ENCODE data around the gene NOP53. TPM values are rescaled to one million over a fixed set of nuclear protein-coding genes. Genes with fewer than 3 reads are reported as not detected.
A peak's percentile ranks its signal among the peaks of the same experiment; 100 is the strongest.

The NOP53 gene
- total and polyA plus RNA-seq, 2 of the 13 experiments (the other 11 are each of a cell fraction or from before 2014, with no cell fraction given) = 53.9 to 141 TPM

DNA sequence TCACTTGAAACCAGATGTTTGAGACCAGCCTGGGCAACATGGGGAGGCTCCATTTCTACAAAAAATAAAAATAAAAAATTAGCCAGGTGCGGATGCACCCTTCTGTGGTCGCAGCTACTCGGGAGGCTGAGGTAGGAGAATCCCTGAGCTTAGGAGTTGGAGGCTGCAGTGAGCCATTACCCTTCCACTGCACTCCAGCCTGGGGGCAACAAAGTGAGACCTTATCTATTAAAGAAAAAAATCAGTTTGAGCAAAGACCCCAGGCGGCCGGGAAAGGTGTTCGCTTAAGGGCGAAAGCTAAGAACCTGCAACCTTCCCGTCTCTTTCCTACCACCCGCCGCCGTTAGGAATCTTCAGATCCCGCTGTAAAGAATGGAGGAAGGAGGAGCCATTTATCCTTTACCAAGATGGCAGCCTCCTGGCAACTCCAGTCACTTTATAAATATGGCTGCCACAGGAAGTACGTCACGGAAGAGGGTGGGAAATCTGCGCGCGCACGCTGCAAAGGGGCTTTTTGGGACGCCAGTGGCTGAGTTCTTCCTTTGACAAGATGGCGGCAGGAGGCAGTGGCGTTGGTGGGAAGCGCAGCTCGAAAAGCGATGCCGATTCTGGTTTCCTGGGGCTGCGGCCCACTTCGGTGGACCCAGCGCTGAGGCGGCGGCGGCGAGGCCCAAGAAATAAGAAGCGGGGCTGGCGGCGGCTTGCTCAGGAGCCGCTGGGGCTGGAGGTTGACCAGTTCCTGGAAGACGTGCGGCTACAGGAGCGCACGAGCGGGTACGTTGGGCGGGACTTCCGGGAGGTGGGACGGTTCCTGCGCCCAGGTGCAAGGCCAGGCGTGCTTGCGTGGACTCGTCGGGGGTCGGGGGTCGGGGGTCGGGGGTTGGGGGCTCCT is at the start of gene NOP53 (continued):
- TF ChIP-seq, protein P1, sequence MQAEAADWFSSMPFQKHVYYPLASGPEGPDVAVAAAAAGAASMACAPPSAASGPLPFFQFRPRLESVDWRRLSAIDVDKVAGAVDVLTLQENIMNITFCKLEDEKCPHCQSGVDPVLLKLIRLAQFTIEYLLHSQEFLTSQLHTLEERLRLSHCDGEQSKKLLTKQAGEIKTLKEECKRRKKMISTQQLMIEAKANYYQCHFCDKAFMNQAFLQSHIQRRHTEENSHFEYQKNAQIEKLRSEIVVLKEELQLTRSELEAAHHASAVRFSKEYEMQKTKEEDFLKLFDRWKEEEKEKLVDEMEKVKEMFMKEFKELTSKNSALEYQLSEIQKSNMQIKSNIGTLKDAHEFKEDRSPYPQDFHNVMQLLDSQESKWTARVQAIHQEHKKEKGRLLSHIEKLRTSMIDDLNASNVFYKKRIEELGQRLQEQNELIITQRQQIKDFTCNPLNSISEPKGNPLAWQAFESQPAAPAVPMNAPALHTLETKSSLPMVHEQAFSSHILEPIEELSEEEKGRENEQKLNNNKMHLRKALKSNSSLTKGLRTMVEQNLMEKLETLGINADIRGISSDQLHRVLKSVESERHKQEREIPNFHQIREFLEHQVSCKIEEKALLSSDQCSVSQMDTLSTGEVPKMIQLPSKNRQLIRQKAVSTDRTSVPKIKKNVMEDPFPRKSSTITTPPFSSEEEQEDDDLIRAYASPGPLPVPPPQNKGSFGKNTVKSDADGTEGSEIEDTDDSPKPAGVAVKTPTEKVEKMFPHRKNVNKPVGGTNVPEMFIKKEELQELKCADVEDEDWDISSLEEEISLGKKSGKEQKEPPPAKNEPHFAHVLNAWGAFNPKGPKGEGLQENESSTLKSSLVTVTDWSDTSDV (CRISPR knock-in tag; IDR thresholded peaks at IDR 0.05) = no peak
- TF ChIP-seq, protein P2, sequence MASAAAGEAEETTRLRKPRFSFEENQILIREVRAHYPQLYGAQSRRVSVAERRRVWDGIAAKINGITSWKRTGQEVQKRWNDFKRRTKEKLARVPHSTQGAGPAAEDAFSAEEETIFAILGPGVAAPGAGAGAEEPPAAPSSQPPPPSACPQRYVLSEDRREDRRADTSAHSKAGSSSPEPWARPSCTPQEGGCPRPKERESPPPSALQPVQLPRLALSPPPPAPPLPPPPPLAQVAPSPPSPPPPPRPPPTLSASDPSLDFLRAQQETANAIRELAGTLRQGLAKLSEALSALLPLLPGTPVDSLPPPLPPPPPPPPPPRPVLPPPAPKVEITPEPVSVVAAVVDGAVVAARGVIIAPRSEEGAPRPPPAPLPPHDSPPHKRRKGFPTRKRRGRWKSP (CRISPR knock-in tag; IDR thresholded peaks at IDR 0.05) = no peak; the same call in 1 of the 2 replicates
- TF ChIP-seq, protein P3, sequence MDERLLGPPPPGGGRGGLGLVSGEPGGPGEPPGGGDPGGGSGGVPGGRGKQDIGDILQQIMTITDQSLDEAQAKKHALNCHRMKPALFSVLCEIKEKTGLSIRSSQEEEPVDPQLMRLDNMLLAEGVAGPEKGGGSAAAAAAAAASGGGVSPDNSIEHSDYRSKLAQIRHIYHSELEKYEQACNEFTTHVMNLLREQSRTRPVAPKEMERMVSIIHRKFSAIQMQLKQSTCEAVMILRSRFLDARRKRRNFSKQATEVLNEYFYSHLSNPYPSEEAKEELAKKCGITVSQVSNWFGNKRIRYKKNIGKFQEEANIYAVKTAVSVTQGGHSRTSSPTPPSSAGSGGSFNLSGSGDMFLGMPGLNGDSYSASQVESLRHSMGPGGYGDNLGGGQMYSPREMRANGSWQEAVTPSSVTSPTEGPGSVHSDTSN (CRISPR knock-in tag; IDR thresholded peaks at IDR 0.05) = no peak
- peak; percentile 64; the same call in 1 of the 2 replicates for TF ChIP-seq KMT2A (CRISPR knock-in tag; IDR thresholded peaks at IDR 0.05)
- no peak for TF ChIP-seq ZIK1 (CRISPR knock-in tag; IDR thresholded peaks at IDR 0.05; ENCODE audit: borderline replicate concordance, low read depth)
- TF ChIP-seq ZMYM4 (CRISPR knock-in tag; IDR thresholded peaks at IDR 0.05) = peak; percentile 85
- TF ChIP-seq ZBTB42 (CRISPR knock-in tag; IDR thresholded peaks at IDR 0.05) = no peak
- no peak for TF ChIP-seq PRMT3 (CRISPR knock-in tag; IDR thresholded peaks at IDR 0.05; ENCODE audit: borderline replicate concordance, low read depth)
- no peak for TF ChIP-seq TOE1 (CRISPR knock-in tag; IDR thresholded peaks at IDR 0.05)
- no peak for TF ChIP-seq MZF1 (CRISPR knock-in tag; IDR thresholded peaks at IDR 0.05; ENCODE audit: borderline replicate concordance)
- no peak for TF ChIP-seq KDM1A (CRISPR knock-in tag; IDR thresholded peaks at IDR 0.05)
- TF ChIP-seq ZNF296 (CRISPR knock-in tag; conservative IDR thresholded peaks at IDR 0.05) = no peak
- TF ChIP-seq IRF2 (CRISPR knock-in tag; IDR thresholded peaks at IDR 0.05) = peak; percentile 86; the same call in 1 of the 2 replicates
- no peak for TF ChIP-seq MTA3 (CRISPR knock-in tag; IDR thresholded peaks at IDR 0.05)
- TF ChIP-seq, protein P4, sequence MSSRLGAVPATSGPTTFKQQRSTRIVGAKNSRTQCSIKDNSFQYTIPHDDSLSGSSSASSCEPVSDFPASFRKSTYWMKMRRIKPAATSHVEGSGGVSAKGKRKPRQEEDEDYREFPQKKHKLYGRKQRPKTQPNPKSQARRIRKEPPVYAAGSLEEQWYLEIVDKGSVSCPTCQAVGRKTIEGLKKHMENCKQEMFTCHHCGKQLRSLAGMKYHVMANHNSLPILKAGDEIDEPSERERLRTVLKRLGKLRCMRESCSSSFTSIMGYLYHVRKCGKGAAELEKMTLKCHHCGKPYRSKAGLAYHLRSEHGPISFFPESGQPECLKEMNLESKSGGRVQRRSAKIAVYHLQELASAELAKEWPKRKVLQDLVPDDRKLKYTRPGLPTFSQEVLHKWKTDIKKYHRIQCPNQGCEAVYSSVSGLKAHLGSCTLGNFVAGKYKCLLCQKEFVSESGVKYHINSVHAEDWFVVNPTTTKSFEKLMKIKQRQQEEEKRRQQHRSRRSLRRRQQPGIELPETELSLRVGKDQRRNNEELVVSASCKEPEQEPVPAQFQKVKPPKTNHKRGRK (CRISPR knock-in tag; IDR thresholded peaks at IDR 0.05) = no peak
- no peak for TF ChIP-seq FIP1L1 (IDR thresholded peaks at IDR 0.05; ENCODE audit: borderline replicate concordance, insufficient read depth, low read depth, low read length)
- TF ChIP-seq, protein P5, sequence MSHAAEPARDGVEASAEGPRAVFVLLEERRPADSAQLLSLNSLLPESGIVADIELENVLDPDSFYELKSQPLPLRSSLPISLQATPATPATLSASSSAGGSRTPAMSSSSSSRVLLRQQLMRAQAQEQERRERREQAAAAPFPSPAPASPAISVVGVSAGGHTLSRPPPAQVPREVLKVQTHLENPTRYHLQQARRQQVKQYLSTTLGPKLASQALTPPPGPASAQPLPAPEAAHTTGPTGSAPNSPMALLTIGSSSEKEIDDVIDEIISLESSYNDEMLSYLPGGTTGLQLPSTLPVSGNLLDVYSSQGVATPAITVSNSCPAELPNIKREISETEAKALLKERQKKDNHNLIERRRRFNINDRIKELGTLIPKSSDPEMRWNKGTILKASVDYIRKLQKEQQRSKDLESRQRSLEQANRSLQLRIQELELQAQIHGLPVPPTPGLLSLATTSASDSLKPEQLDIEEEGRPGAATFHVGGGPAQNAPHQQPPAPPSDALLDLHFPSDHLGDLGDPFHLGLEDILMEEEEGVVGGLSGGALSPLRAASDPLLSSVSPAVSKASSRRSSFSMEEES (CRISPR knock-in tag; IDR thresholded peaks at IDR 0.05) = no peak
- no peak for TF ChIP-seq HNF4G (IDR thresholded peaks at IDR 0.05; ENCODE audit: borderline replicate concordance, low read depth, low read length)
- no peak for TF ChIP-seq HNF4G (CRISPR knock-in tag; IDR thresholded peaks at IDR 0.05; ENCODE audit: borderline replicate concordance, low read depth)
